Upper lobe of left lung (tissue), 4 donors: ENCODE measurements around the gene SYP.

ENCODE experiments used
- EP300 ChIP-seq, 4 donors: sonication (generic); formaldehyde crosslinking; IDR thresholded peaks; one replicate each; pipeline ENCODE4 v1.5.1; 2017; ENCODE audit warnings: antibody characterized with exemption in 4 of 4, control low read depth in 2 of 4
- POLR2A ChIP-seq, 4 donors: fragments of 450-650 bp; IDR thresholded peaks; one replicate each; pipeline ENCODE4 v1.5.1; 2016 to 2017; ENCODE audit warnings: antibody characterized with exemption in 4 of 4, mild to moderate bottlenecking in 2 of 4
- POLR2AphosphoS5 ChIP-seq, 2 donors: sonication (generic); formaldehyde crosslinking; IDR thresholded peaks; one replicate each; pipeline ENCODE4 v1.5.1; 2017; ENCODE audit warnings: antibody characterized with exemption in 2 of 2
- TF ChIP-seq, protein P1 (sequence below), 6 experiments: fragments of 450-650 bp in 4 of 6; fragments of 200-600 bp in 2 of 6; sonication (generic) in 2 of 6; IDR thresholded peaks; one replicate each; pipeline ENCODE4 v1.5.1; 2016 to 2019; ENCODE audit warnings: antibody characterized with exemption in 6 of 6

DNA sequence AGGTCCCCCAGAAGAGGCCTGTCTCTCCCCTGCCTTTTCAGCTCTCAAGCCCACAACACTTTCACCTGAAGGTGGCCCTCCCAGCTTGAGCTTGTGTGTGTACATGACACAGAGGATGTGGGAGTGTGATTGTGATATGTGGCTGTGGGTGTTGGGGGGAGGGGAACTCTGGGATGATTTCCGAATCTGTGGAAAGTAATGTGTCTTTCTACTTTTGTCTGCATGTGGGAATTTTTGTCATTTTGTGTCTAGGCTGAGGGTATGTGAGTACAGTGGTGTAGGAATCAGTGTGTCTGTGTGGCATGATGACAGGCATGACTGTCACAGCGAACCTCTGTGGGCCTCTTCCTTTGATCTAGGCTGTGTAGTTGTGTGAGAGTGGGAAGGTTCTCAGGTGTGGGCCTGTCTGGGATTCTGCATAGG lies 6.4 kb downstream of the SYP start:
- no peak for TF ChIP-seq POLR2AphosphoS5 (IDR thresholded peaks at IDR 0.05)
- no peak for TF ChIP-seq EP300 (IDR thresholded peaks at IDR 0.05)
- TF ChIP-seq, protein P1, sequence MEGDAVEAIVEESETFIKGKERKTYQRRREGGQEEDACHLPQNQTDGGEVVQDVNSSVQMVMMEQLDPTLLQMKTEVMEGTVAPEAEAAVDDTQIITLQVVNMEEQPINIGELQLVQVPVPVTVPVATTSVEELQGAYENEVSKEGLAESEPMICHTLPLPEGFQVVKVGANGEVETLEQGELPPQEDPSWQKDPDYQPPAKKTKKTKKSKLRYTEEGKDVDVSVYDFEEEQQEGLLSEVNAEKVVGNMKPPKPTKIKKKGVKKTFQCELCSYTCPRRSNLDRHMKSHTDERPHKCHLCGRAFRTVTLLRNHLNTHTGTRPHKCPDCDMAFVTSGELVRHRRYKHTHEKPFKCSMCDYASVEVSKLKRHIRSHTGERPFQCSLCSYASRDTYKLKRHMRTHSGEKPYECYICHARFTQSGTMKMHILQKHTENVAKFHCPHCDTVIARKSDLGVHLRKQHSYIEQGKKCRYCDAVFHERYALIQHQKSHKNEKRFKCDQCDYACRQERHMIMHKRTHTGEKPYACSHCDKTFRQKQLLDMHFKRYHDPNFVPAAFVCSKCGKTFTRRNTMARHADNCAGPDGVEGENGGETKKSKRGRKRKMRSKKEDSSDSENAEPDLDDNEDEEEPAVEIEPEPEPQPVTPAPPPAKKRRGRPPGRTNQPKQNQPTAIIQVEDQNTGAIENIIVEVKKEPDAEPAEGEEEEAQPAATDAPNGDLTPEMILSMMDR (IDR thresholded peaks at IDR 0.05), result no peak
- TF ChIP-seq POLR2A (IDR thresholded peaks at IDR 0.05), result no peak
